ENCODE data around the gene DSCAML1.

Gene DSCAML1

GRCh38 chr11:117420143-117420485 is 376.9 kb downstream of the DSCAML1 start:
- no peak for DNase-seq (ENCODE audit: low spot score)
- in situ Hi-C loops (cut with MboI; ENCODE audit: low pct_unique_long_range_greater_than_20kb, low sequenced_read_pairs, unreplicated experiment): loop anchor here (10.0 kb wide), 1 partner anchor 205 kb away; no protein-coding TSS in a partner anchor
- no peak for TF ChIP-seq CTCF (IDR thresholded peaks at IDR 0.05; ENCODE audit: extremely low read depth, insufficient read depth, missing control alignments)

DNA sequence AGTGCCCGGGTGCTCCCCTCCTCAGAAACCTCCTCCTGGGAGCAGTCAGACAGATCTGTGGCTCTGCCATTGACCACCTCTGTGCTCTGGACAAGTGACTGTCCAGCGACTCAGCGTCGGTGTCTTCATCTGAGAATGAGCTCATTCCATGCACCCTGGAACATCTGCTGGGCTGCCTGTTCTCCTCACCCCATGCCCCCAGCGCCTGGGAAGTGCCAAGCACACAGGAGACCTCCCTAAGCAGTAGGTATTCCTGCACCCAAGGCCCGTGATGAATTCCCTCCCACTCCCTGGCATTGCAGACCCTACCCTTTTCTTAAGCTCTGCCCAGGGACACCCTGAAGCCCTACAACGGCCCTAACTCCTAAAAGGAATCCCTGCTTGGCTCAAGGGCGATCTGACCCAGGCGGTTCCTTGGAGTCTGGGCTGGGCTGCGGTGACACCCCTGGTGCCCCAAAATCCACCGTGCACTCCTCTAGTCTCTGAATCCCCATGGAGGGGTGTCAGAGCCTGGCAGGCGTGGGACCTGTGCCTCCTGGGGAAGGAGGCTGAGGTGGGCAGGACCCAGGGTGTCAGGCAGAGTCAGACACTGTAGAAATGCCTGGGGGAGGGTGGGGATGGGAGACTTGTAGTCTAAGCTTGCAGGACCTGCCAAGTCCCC is 377.4 kb downstream of the DSCAML1 start:
- no peak for DNase-seq (ENCODE audit: low spot score)
- in situ Hi-C loops (cut with MboI; ENCODE audit: low pct_unique_long_range_greater_than_20kb, low sequenced_read_pairs, unreplicated experiment): loop anchor here (10.0 kb wide), 1 partner anchor 205 kb away; no protein-coding TSS in a partner anchor
- TF ChIP-seq CTCF (IDR thresholded peaks at IDR 0.05; ENCODE audit: extremely low read depth, insufficient read depth, missing control alignments): no peak

DNA sequence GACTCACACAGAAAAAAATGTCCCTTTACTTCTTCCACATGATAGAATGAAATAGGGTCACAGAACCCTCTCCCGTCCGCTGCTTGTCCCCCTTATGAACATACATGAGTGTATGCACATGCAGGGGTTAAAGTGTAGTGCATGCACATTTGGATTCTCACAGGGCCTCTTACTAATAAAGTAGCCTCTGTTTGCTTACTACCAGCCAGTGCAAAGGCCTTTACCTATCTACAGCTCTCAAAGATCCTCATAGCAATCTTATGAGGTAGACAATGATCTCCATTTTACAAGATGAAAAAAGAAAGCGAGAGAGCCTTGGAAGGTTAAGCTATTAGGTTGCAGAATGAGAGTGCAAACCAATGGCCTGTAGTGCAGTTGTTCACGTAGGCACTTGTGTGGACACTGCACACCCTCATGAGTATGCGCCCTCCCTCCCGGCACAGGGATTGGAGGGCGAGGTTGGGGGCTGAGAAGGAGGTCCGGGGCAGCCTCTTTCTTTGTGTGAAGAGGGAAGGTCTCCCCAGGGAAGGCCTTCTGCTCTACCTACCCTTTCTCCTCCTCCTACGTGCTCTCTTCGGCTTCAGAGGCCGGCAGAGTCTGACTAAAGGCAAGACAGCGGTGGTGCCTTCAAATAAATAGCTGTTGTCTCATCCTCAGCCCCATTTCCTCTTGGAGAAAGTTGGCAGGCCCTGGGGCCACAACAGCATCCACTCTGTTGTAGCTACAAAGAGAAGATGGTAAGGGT is 378.1 kb downstream of the DSCAML1 start:
- DNase-seq (ENCODE audit: low spot score): no peak
- in situ Hi-C loops (cut with MboI; ENCODE audit: low pct_unique_long_range_greater_than_20kb, low sequenced_read_pairs, unreplicated experiment): no loop called here
- TF ChIP-seq CTCF (IDR thresholded peaks at IDR 0.05; ENCODE audit: extremely low read depth, insufficient read depth, missing control alignments): no peak

GRCh38 chr11:117417856-117418255 is 379.2 kb downstream of the DSCAML1 start:
- no peak for DNase-seq (ENCODE audit: low spot score)
- in situ Hi-C loops (cut with MboI; ENCODE audit: low pct_unique_long_range_greater_than_20kb, low sequenced_read_pairs, unreplicated experiment): no loop called here
- TF ChIP-seq CTCF (IDR thresholded peaks at IDR 0.05; ENCODE audit: extremely low read depth, insufficient read depth, missing control alignments): no peak

GRCh38 chr11:117417342-117417741 is 379.7 kb downstream of the DSCAML1 start:
- in situ Hi-C loops (cut with MboI; ENCODE audit: low pct_unique_long_range_greater_than_20kb, low sequenced_read_pairs, unreplicated experiment): no loop called here
- DNase-seq (ENCODE audit: low spot score): no peak
- TF ChIP-seq CTCF (IDR thresholded peaks at IDR 0.05; ENCODE audit: extremely low read depth, insufficient read depth, missing control alignments): no peak

DNA sequence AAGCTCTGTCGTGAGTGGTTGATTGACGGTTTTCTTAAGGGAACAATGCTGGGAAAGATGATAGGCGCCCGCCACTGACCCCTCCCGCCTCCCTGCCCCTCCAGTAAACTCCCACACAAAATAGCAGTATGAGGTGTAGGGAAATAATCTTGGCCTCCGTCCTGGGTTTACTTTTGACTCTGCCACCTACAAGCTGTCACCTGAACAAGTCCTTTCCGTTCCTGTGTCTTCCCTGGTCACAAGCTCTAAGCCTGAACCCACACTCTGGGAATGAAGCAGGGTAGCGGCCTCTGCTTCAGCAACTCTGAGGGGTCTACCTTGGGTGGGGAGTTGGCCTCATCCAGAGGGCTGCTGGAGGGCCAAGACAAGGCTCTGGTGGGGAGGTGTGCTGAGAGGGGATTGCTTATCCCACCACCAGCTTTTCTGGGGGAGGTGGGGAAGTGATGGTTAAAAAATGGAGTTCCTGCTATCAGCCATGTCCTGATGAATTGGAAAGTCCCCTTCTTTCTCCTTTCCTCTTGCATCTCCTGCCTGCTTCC is 381.6 kb downstream of the DSCAML1 start:
- TF ChIP-seq CTCF (IDR thresholded peaks at IDR 0.05; ENCODE audit: extremely low read depth, insufficient read depth, missing control alignments): no peak
- DNase-seq (ENCODE audit: low spot score): no peak
- in situ Hi-C loops (cut with MboI; ENCODE audit: low pct_unique_long_range_greater_than_20kb, low sequenced_read_pairs, unreplicated experiment): no loop called here
